HL-60/S4 treated with phorbol 12-myristate 13-acetate at 8.2 ng/mL for 4 days and 3 days (cell line): Measurements from ENCODE around the gene PDXP.

Experiments used
- in situ Hi-C: fragments of 300-500 bp; cut with MboI; formaldehyde crosslinking; loops from 2 replicates; pipeline ENCODE4 v1.15.0; 2022; ENCODE audit warnings: low sequenced_read_pairs

PDXP gene

DNA sequence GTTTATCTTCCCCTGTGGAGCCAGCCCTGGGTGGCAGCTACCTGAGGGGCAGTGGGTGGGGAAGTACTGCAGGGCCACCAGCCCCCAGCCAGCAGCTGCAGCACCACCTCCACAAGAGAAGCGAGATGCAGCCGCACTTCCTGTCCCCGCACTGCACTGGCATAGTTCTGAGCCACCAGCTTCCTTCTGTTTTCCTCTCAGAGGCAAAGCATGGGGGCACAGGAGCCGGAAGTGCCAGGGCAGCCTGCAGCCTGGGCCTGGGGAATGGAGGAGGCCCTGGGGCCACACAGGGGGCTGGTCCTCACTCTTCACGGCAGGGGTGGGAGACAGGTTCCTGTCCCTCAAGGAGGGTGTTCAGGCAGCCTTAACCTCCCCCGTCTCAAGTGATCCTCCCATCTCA lies 31.0 kb upstream of the PDXP start:
- in situ Hi-C loops, result no loop called here

DNA sequence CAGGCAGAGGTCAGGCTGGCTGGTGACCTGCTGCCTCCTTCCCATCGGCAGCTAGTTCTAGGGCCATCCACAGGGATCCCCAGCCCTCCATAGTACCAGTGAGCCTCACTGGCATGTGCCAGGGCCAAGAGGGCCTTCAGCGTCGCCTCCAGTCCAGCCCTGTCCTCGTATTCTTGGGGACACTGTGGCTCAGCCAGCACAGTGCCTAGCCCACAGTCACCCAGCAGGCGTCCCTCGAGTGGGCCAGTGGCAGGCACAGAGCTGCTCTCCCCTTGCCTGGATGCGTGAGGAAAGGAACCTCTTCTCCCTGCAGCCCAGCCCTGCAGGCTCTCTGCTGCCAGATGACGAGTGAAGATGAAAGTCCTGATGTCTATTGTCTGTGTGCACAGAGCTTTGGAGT lies 29.7 kb upstream of the PDXP start:
- in situ Hi-C loops, result no loop called here

DNA sequence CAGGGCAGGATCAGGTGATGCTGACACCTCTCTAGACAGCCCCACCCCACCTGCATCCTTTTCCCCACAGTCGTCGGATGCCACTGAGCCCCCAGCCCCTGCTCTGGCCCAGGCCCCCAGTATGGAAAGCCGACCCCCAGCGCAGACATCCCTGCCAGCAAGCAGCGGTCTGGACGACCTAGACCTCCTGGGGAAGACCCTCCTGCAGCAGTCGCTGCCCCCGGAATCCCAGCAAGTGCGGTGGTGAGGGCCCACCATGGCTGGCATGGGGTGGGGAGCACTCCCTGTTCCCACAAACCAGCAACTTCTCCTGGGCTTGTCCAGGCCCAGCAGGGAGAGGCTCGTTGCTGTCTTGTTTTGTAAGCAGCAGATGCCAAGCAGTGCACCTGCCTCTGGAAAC lies 28.6 kb upstream of the PDXP start:
- in situ Hi-C loops, result no loop called here

DNA sequence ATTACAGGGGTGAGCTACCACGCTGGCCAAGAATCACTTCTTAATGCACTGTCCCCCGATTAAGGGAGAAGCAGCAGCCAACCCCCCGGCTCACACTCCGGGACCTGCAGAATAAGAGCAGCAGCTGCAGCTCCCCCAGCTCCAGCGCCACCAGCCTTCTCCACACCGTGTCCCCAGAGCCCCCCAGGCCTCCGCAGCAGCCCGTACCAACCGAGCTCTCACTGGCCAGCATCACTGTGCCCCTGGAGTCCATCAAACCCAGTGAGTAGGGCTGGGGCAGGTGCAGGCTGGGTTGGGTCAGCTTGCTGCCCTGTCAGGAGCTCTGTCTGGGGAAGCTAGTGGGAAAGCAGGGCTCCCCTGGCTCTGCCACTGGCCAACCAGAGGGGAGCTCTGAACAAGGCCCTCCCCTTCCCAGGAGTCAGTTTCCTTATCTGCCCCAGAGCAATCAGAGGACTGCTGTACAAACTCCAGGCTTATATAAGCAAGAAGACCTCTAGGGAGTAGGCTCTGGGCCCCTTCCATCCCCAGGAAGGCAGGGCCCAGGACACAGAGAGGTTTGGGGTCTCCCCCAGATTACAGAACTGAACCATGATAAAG lies 27.6 kb upstream of the PDXP start:
- in situ Hi-C loops, result no loop called here

DNA sequence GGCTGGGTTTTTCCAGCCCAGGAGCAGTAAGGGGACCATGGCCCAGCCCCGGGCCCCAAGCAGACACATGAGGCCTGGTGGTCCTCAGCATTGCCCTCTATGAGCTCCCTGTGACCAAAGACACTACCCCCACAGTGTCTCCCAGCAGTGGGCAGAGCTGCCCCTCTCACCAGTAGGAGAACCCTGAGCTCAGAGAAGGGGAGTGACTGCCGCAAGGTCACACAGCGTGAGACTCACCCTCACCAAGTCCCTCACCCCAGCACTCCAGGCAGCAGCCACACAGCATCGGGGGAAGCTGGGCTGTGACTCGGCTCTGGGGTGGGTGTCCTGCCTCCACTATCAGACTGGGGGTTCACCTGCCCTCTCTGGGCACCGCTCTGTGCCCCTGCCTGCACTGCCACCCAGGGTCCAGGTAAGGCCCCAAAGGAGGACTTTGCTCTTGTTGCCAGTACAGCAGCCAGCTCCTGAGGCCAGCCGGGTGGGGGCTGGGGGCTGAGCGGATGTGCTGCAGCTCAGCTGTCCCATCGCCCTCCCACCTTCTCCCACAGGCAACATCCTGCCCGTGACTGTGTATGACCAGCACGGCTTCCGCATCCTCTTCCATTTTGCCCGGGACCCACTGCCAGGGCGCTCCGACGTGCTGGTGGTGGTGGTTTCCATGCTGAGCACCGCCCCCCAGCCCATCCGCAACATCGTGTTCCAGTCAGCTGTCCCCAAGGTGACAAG lies 26.9 kb upstream of the PDXP start:
- in situ Hi-C loops, result no loop called here

DNA sequence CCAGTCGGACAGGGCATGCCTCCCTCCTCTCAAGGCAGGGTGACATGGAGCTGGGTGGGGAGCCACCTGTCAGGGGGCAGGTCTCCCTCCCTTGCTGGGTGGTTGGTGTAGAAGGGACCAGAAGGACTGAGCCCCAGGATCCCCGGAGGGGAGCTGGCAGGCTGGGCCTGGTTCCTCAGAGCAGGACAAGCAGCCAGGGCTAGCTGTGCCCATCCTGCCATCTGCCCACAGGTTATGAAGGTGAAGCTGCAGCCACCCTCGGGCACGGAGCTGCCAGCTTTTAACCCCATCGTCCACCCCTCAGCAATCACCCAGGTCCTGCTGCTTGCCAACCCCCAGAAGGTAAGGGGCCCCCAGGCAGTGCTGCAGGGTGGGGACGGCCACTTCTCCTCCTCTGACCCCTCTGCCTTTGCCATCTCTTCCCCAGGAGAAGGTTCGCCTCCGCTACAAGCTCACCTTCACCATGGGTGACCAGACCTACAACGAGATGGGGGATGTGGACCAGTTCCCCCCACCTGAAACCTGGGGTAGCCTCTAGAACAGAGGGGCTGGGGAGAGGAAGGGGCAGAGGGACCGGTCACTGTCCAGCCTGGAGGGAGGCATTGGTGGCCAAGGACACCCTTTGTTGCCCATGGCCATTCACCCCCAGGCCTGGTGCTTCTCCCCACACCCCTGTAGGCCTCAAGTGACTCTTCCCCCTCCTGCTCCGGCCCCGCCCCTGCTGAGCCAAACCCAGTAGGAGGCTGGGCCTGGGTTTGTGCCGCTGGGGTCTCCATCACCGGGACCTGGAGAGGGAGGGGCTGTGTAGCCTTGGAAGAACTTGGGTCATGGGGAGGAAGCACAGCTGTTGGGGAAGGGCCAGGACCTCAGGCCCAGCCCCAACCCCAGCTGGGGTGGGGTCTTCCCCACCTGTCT lies 26.1 kb upstream of the PDXP start:
- in situ Hi-C loops, result no loop called here

DNA sequence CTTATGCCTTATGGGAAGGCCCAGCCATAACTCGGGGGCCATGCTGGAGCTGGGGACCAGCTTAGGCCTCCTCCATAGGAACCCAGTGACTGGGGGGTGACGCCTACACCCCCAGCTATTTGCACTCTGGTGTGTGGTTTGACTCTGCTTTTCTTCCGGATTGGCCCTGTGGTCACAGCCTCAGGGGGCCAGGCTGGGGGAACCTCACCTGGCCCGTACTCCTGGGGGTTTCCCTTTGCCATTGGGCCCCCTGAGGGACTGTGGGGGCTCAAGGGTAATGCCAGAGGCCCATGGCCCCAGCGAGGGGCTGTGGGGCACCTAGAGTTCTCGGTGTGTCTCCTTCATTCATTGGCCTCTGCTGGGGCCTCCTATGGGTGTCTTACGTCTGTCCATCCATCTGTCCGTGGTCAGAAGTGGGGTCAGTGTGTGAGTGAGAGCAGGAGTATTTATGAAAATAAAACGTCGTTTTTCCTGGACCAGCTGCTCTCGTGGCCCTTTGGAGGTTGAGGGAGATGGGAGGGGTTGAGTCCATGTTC lies 25.4 kb upstream of the PDXP start:
- in situ Hi-C loops, result no loop called here

DNA sequence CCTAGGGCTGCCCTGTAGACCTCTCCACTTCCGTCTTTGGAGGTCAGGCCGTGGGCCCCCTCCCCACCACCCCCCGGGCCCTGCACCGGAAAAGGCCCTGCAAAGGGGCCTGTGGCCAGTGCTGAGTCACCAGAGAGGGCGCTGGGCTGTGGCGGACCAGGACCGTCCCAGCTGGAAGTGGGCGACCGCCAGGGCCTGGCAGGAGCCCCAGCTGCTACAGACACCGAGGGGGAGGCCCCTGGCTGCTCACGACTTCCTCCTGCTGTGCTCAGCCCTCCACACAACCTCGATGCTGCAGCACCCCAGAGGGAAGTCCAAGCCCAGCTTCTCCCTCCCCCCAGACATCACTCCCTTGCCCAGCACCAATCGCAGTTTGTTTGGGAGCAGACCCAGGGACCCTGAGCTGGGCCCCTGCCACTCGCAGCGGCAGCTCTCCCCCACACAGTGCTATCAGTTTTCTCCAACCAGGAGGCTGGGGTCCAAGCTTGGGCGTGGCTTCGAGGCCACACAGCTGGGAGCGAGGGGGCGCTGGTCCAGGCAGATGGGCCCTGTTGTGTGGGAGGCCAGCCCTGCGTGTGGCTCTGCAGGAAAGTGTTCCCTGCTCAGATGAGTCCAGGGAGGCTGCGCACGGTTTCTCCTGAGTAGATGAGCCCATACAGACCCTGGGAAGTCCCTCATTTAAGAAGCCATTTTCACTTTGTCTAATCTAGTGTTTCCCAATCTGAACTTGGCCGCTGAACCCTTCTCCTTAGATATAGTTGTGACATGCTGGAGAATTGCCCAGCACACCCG lies 24.7 kb upstream of the PDXP start:
- in situ Hi-C loops, result no loop called here

DNA sequence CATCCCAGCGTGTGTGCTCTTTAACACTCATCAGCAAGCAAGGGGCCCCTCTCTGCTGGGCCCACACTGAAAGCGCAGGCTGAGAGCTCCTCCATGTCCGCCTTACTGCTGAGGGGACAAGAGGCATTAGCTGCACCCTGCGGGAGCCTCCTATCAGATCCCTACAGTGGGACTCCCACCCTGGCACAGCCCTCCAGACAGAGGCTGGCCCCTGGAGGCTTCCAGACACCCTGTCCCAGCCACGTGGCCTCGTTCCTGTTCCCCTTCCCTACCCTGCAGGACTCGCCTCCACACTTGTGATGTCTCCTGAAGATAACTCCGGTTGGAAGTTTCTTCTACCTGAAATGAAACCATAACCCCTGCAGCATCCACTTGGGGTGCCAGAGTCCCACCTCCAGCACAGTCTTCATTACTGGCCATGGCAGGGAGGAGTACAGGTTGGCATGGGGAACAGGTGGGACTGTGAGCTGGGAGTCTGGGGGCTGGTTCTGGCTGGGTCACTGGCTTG lies 24.1 kb upstream of the PDXP start:
- in situ Hi-C loops, result no loop called here

DNA sequence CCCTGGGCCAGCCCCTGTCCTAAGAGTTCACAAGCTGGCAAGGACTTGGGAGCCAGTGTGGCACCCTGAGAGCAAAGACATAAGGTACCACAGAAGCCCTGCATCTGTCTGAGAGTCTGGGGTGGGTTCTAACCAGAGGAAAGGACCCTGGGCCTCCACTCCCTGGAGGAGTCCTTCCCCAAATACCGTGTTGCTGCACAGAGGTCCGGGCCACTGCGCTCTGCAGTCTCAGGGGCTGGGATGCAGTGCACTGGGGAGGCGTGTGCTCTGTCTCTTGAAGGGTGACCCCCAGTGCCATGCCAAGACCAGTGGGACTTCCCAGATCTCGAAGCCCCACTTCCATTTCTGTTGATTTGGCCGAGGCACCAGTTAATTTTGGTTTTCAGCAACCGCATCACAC lies 23.4 kb upstream of the PDXP start:
- in situ Hi-C loops, result no loop called here

DNA sequence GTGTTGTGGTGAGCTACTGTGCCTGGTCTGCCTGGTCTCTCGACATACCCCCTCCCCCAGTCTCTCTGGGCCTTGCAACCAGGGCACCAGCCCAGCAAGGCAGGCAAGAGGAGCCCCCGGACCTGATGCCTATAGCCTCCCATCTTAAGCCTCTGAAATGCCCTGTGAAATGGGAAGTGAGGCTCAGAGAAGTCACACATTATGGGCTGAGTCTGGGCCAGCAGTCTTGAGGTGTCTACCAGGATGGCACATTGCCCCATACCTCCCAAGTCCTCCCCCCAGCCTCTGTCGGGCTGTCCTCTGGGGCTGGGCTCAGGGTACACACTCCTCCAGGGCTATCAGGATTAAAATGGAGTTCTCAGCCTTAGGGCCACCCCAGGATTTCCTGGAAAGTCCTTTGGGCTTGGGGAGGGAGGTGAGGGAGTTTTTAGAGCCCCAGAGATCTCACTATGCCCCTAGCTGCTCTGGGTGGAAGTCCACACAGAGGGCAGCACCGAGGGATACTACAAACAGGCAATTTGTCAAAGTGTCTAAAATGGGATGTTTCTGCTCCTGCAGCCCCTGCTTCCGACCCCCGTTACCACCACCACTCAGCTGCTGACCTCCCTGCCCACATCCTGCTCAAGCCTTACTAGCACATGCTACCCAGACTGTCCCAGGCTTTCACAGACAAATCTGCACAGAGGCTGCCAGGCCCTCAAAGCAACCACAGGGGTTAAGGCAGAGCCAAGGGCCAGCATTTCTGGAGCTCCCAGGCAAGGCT lies 22.2 kb upstream of the PDXP start:
- in situ Hi-C loops, result no loop called here

DNA sequence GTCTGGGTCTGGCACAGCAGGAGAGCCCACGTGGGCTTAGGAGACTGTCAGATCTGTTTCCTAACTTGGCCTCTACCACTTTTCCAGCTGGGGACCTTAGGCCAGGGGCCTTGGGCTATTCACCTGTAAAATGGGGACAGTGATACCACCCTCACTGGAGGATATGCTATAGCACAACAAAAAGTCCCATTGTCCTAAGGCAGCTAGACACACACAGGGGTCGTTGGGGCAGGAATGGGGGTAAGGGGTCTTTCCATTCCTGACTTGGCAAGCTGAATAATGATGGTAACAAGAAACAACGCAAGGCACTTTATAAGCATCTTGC lies 21.6 kb upstream of the PDXP start:
- in situ Hi-C loops, result no loop called here

DNA sequence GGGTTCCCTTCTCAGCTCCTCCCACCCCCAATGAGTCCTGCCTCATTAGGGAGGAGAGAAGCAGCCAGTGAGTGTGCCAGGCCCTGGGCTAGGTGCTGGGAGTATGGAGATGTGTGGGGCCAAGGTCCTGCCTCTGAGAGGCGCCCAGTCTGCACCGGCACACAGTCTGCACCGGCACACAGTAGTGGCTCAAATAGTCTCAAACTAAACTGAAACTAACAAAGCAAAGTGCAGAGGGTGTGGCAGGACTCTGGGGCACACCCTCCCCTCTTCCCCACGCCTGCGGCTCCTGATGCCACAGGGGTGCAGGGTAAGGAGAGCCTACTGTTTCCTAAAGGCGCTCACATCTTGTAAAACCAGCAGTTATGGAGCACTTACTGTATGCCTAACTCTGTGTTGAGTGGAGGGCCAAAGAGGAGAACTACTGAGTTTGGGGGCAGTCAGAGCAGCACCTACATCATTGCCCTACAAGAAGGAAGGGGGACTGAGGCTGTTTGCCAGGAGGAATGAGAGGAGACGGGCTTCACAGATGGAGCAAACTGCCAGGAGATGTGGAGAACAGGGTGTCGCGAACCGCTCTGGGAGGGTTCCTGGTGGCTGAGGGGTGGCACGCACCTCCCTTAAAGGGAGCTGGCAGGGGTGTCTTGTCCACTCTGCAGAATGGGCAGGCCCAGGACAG lies 20.0 kb upstream of the PDXP start:
- in situ Hi-C loops, result no loop called here

DNA sequence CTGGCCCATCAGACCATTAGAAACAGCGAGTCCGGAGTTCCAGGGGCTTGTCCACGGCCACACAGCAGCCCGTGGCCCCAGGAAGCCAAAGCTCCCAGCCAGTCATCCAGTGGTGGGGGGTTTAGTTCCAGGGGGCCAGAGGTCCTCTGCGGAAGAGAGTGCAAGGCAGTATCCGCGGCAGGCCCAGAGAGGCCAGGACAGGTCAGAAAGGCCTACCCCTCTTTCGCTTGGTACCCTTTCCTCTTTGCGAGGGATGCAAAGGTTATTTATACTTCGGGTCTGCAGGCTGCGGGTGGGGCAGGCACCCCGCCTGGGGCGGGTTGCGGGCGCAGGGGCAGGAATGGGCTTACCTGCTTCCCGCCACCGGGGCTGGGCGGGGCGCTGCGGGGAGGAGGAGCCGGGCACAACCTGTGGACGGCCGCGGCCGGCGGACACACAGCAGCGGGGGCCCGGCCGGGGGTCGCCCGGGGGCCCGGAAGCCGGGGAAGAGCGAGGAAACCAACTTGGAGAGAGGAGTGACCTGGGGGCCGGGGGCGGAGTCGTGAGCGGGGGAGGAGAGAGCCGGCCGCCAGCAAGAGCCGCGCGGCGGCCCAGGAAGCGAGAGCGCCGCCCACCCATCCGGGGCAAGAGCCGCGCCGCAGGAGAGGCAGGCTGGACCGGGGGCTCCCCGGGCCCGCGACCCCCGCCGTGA lies 19.3 kb upstream of the PDXP start, which contains the start of gene SH3BP1:
SH3BP1 (plus strand) TSS at position 600 of the 691 bp plus-strand sequence. CDS start 119 bp downstream, outside the sequence.
- in situ Hi-C loops, result no loop called here

DNA sequence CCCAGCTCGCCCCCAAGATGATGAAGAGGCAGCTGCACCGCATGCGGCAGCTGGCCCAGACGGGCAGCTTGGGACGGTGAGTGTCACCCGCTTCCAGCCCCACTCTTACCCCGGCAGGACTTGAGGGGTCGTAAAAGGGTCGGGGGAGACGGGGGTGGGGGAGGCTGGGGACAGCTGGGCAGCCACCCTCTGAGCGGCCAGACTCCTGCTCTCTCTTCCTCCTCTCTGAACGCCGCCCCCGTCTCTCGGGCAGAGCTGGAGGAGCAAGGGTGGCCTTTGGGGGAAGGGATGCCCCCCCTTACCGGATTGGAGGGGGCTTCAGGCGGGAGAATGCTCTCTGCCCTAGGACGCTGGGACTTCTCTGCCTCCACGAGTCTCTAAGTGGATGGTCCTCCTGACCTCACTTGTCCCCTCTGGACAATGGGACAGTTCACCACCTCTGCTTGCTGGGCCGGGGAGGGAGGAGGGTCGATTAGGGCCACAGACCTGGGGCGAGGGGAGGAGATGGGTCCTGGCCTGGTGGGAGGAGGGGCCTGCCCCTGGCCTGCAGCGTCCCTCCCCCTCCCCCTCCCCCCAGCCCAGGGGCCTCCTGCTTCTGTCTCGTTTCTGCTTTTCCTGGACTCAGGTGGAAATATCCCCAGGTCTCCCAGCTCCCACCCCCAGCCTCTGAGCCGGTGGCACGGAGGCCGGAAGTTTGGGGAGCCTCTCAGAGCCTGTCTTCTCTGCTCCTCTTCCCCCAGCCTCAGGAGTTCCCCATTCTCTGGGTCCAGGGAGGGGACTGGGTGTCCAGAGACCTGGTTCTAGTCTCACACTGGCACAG lies 18.5 kb upstream of the PDXP start:
- in situ Hi-C loops, result no loop called here

DNA sequence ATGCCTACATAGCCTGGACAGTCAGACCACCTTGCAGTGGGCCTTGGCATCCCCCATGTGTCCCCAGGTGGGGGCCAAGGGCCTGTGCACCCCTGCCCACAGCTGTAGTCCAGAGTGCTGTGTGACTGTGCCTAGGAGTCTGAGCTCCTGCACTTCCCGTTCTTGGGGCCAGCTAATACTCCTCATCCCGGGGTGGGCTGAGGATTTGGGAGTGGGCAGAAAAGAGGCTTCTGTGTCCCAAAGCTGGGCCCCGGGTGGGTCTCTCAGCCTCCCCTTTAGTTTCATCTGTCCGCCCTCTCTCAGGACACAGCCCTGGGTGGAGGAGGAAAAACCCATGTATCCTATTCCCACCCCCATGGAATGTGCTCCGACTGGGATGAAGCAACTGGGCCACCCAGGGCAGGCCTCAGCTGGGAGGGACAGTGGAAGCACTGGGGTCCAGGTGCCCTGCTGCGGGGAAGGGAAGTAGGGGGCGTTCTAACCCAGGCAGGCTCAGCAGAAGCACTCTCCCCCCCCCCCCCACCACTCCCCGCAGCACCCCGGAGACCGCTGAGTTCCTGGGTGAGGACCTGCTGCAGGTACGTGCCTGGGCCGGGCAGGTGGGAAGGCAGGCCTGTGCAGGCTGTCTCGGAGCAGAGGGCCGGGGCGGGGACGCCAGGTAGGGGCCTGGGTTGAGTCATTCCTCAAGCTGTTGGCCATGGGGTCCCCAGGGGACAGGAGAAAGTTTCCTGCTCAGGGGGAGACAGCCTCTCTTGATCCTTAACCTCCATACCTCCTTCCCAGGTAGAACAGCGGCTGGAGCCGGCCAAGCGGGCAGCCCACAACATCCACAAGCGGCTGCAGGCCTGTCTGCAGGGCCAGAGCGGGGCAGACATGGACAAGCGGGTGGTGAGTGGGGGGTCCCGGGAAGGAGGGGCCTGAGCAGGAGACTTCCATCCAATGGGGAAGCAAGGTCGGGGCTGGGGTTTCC lies 17.6 kb upstream of the PDXP start:
- in situ Hi-C loops, result no loop called here

DNA sequence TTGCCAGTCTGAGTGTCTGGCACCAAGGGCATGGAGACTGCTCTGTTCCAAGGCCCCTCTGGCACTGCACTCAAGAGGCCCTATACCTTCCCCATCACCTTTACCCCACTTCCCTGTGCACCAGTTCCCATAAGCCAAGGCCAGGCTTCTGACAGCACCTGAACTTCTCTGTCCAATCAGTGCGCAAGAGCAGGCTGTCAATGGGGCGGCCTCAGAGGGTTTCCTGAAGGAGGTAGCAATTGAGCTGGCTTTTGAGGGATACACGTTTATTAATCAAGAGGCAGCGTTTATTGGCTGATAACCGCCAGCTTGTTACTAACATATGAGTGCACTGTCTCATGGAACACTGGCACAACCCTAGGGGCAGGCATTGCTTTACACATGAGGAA lies 17.0 kb upstream of the PDXP start:
- in situ Hi-C loops, result no loop called here
